Progenitor cell of endocrine pancreas (in vitro differentiated cells): Measurements from ENCODE around the gene KIF2A. TPM values are rescaled to one million over a fixed set of nuclear protein-coding genes. Genes with fewer than 3 reads are reported as not detected.
A peak's percentile ranks its signal among the peaks of the same experiment; 100 is the strongest.

Experiments
- DNase-seq: peaks from one replicate; pipeline ENCODE4 v3.0.0; 2021; ENCODE audit warnings: low spot score; ENCODE audit not compliant: unreplicated experiment
- H3K27ac Mint-ChIP-seq: 2 replicates; pipeline ENCODE4 v1.8.0; 2021; ENCODE audit warnings: mild to moderate bottlenecking, moderate library complexity, mixed read lengths
- H3K27me3 Mint-ChIP-seq: 2 replicates; pipeline ENCODE4 v1.8.0; 2021; ENCODE audit warnings: mixed read lengths
- H3K36me3 Mint-ChIP-seq: 2 replicates; pipeline ENCODE4 v1.8.0; 2022; ENCODE audit warnings: mixed read lengths; ENCODE audit not compliant: insufficient read depth
- H3K4me1 Mint-ChIP-seq: 2 replicates; pipeline ENCODE4 v1.8.0; 2021; ENCODE audit warnings: low read depth, mixed read lengths
- H3K4me3 Mint-ChIP-seq: 2 replicates; pipeline ENCODE4 v1.8.0; 2021; ENCODE audit warnings: low read depth, mild to moderate bottlenecking, moderate library complexity, mixed read lengths
- H3K9me3 Mint-ChIP-seq: 2 replicates; pipeline ENCODE4 v1.8.0; 2021; ENCODE audit warnings: low read depth, mixed read lengths
- CTCF ChIP-seq: fragments of 200-600 bp; sonication (generic); IDR thresholded peaks from one replicate; pipeline ENCODE4 v1.5.0; 2021; ENCODE audit warnings: antibody characterized with exemption, mild to moderate bottlenecking; ENCODE audit not compliant: unreplicated experiment
- total RNA-seq: library from RNA; stranded (reverse); gene quantifications from 2 replicates; pipeline ENCODE4 v1.2.1, GENCODE V29; 2021

Gene KIF2A
- total RNA-seq, 1 donor from 2014 or later = 75.3 TPM

- TF ChIP-seq CTCF = no peak
- Mint-ChIP-seq H3K36me3 (peaks cover 4% of the 10 kb centered on the region), H3K27me3 (no peaks in the 10 kb centered on the region)
Observed at GRCh38 chr5:62341783-62342475, 35.9 kb downstream of the KIF2A start.

GRCh38 chr5:62342476-62342837 is 36.5 kb downstream of the KIF2A start:
- H3K4me3 Mint-ChIP-seq = no peak overlapping the region
- no peak for DNase-seq
- no peak overlapping the region for H3K27ac Mint-ChIP-seq
- H3K9me3 Mint-ChIP-seq = peaks cover 3% of the 10 kb centered on the region
- H3K4me1 Mint-ChIP-seq = peaks cover 3% of the 10 kb centered on the region
- H3K27me3 Mint-ChIP-seq = no peaks in the 10 kb centered on the region
- H3K36me3 Mint-ChIP-seq = peaks cover 4% of the 10 kb centered on the region
- no peak for TF ChIP-seq CTCF

More at GRCh38 chr5:62341783-62342475, 35.9 kb downstream of the KIF2A start:
- no peak for DNase-seq
- peak overlapping the region; percentile 5 for H3K27ac Mint-ChIP-seq
- H3K4me1 Mint-ChIP-seq = peaks cover 2% of the 10 kb centered on the region
- no peak overlapping the region for H3K4me3 Mint-ChIP-seq
- peaks cover 3% of the 10 kb centered on the region for H3K9me3 Mint-ChIP-seq

- H3K27ac Mint-ChIP-seq = no peak overlapping the region
- H3K36me3 Mint-ChIP-seq = peaks cover 4% of the 10 kb centered on the region
- no peak for TF ChIP-seq CTCF
- H3K4me1 Mint-ChIP-seq = peaks cover 3% of the 10 kb centered on the region
- H3K27me3 Mint-ChIP-seq = no peaks in the 10 kb centered on the region
- H3K9me3 Mint-ChIP-seq = peaks cover 3% of the 10 kb centered on the region
- no peak for DNase-seq
- H3K4me3 Mint-ChIP-seq = no peak overlapping the region
Observed at GRCh38 chr5:62343428-62343827, 37.4 kb downstream of the KIF2A start.

- no peak for DNase-seq
- peaks cover 3% of the 10 kb centered on the region for H3K4me1 Mint-ChIP-seq
- no peak overlapping the region for H3K4me3 Mint-ChIP-seq
- no peak overlapping the region for H3K27ac Mint-ChIP-seq
- TF ChIP-seq CTCF = no peak
- no peaks in the 10 kb centered on the region for H3K9me3 Mint-ChIP-seq
- no peaks in the 10 kb centered on the region for H3K27me3 Mint-ChIP-seq
- H3K36me3 Mint-ChIP-seq = peaks cover 12% of the 10 kb centered on the region
Observed at GRCh38 chr5:62346748-62347147, 40.7 kb downstream of the KIF2A start.

GRCh38 chr5:62347928-62348327 is 41.9 kb downstream of the KIF2A start:
- no peak for DNase-seq
- Mint-ChIP-seq H3K27ac (no peak overlapping the region), H3K4me1 (peaks cover 3% of the 10 kb centered on the region), H3K9me3 (no peaks in the 10 kb centered on the region), H3K27me3 (no peaks in the 10 kb centered on the region), H3K36me3 (peaks cover 13% of the 10 kb centered on the region), H3K4me3 (no peak overlapping the region)
- no peak for TF ChIP-seq CTCF
